Stimulated activated CD8-positive, alpha-beta memory T cell treated with anti-CD3 and anti-CD28 coated beads, Interleukin-7, amount 100 ng/mL, for 48 hours (primary cell): ENCODE results near the gene PLA2G5.

Experiments used
- DNase-seq, 2 donors: peaks; one replicate each; pipeline ENCODE4 v3.0.0-alpha.2; 2020; ENCODE audit warnings: low read depth in 1 of 2; ENCODE audit errors: extremely low read depth in 1 of 2

Gene PLA2G5

GRCh38 chr1:20063861-20064292, 6.1 kb upstream of the PLA2G5 start:
- no peak for DNase-seq

- no peak for DNase-seq
Measured at GRCh38 chr1:20068722-20069121, 1.3 kb upstream of the PLA2G5 start.

GRCh38 chr1:20070357-20070756, 363 bp downstream of the PLA2G5 start:
- no peak for DNase-seq

- DNase-seq: no peak
Measured at GRCh38 chr1:20071416-20071815, 1.4 kb downstream of the PLA2G5 start.

- DNase-seq: no peak
Measured at GRCh38 chr1:20072771-20073170, 2.8 kb downstream of the PLA2G5 start.

- DNase-seq: no peak
Measured at GRCh38 chr1:20073256-20073655, 3.3 kb downstream of the PLA2G5 start.

GRCh38 chr1:20074055-20074724, 4.2 kb downstream of the PLA2G5 start:
- no peak for DNase-seq

GRCh38 chr1:20074725-20075171, 4.8 kb downstream of the PLA2G5 start:
- DNase-seq: no peak

GRCh38 chr1:20075345-20075744, 5.4 kb downstream of the PLA2G5 start:
- no peak for DNase-seq

GRCh38 chr1:20076223-20076622, 6.2 kb downstream of the PLA2G5 start:
- DNase-seq: no peak

- no peak for DNase-seq
Measured at GRCh38 chr1:20076710-20077461, 6.9 kb downstream of the PLA2G5 start.

- DNase-seq: no peak
Measured at GRCh38 chr1:20078171-20078651, 8.2 kb downstream of the PLA2G5 start.

GRCh38 chr1:20078711-20079110, 8.7 kb downstream of the PLA2G5 start:
- DNase-seq: no peak

- no peak for DNase-seq
Measured at GRCh38 chr1:20079661-20080305, 9.8 kb downstream of the PLA2G5 start.

- DNase-seq: no peak
Measured at GRCh38 chr1:20080441-20081352, 10.7 kb downstream of the PLA2G5 start.

- DNase-seq: no peak
Measured at GRCh38 chr1:20081353-20081810, 11.4 kb downstream of the PLA2G5 start.

- DNase-seq: no peak
Measured at GRCh38 chr1:20082772-20083171, 12.8 kb downstream of the PLA2G5 start.

- no peak for DNase-seq
Measured at GRCh38 chr1:20083178-20083944, 13.4 kb downstream of the PLA2G5 start.

- DNase-seq: no peak
Measured at GRCh38 chr1:20086800-20087199, 16.8 kb downstream of the PLA2G5 start.

- no peak for DNase-seq
Measured at GRCh38 chr1:20087668-20088067, 17.7 kb downstream of the PLA2G5 start.
